Right lobe of liver (tissue), 4 donors: ENCODE data around the gene GSDME.

Source experiments
- POLR2A ChIP-seq: fragments of 450-650 bp; IDR thresholded peaks from one replicate; pipeline ENCODE4 v1.6.1; 2017; ENCODE audit warnings: antibody characterized with exemption, mild to moderate bottlenecking
- TF ChIP-seq, protein P1 (sequence below), 4 donors: fragments of 200-600 bp in 3 of 4; fragments of 450-650 bp in 1 of 4; IDR thresholded peaks; one replicate each; pipeline versions ENCODE4 v1.5.1 to v1.8.0; 2016 to 2022; ENCODE audit warnings: antibody characterized with exemption in 4 of 4, mild to moderate bottlenecking in 2 of 4
- donor health status: DM: no; HTN: no; CAD: no.
- donor health status: DM: no; HTN: no; CAD: no.
- donor health status: DM: no; HTN: yes; CAD: no.

DNA sequence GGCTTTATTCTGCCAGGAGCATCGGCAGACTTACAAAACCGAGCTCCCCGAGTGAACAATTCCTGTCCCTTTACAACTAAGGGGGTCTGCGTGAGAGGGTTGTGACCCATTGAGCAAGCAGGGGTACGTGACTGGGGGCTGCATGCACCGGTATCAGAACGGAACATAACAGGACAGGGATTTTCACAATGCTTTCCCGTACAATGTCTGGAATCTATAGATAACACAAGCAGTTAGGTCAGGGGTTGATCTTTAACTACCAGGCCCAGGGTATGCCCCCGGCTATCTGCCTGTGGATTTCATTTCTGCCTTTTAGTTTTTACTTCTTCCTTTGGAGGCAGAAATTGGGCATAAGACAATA lies 38.1 kb upstream of the GSDME start:
- TF ChIP-seq, protein P1, sequence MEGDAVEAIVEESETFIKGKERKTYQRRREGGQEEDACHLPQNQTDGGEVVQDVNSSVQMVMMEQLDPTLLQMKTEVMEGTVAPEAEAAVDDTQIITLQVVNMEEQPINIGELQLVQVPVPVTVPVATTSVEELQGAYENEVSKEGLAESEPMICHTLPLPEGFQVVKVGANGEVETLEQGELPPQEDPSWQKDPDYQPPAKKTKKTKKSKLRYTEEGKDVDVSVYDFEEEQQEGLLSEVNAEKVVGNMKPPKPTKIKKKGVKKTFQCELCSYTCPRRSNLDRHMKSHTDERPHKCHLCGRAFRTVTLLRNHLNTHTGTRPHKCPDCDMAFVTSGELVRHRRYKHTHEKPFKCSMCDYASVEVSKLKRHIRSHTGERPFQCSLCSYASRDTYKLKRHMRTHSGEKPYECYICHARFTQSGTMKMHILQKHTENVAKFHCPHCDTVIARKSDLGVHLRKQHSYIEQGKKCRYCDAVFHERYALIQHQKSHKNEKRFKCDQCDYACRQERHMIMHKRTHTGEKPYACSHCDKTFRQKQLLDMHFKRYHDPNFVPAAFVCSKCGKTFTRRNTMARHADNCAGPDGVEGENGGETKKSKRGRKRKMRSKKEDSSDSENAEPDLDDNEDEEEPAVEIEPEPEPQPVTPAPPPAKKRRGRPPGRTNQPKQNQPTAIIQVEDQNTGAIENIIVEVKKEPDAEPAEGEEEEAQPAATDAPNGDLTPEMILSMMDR (IDR thresholded peaks at IDR 0.05): no peak
- TF ChIP-seq POLR2A: no peak
